SK-N-MC (cell line): ENCODE measurements around the gene CDK11B.

ENCODE experiments used
- DNase-seq: peaks from one replicate; pipeline ENCODE4 v3.0.0-alpha.2; 2011; ENCODE audit warnings: low read depth, low spot score
- H3K27ac ChIP-seq: fragments of 200-600 bp; sonication (generic); 2 replicates; pipeline ENCODE4 v1.5.1; 2016; ENCODE audit warnings: mixed run types
- H3K36me3 ChIP-seq: fragments of 200-600 bp; sonication (generic); 2 replicates; pipeline ENCODE4 v1.6.1; 2017; ENCODE audit warnings: antibody characterized with exemption, low read length, mixed read lengths; ENCODE audit not compliant: insufficient read depth
- H3K4me3 ChIP-seq: fragments of 200-600 bp; sonication (generic); 2 replicates; pipeline ENCODE4 v1.5.1; 2016
- H3K9ac ChIP-seq: fragments of 200-600 bp; sonication (generic); 2 replicates; pipeline ENCODE4 v1.8.0; 2017; ENCODE audit warnings: mixed run types, mixed read lengths; ENCODE audit not compliant: insufficient read length
- H3K9me3 ChIP-seq: fragments of 200-600 bp; sonication (generic); 2 replicates; pipeline ENCODE4 v1.6.1; 2017; ENCODE audit warnings: low read depth, mild to moderate bottlenecking, antibody characterized with exemption, low read length, moderate library complexity, mixed read lengths
- EZH2 ChIP-seq: fragments of 200-600 bp; sonication (generic); IDR thresholded peaks from one replicate; pipeline ENCODE4 v1.6.1; 2017; ENCODE audit warnings: antibody characterized with exemption
- FOXP2 ChIP-seq: optimal IDR thresholded peaks from 2 replicates; pipeline ENCODE3; 2011; ENCODE audit warnings: mild to moderate bottlenecking, moderate library complexity; ENCODE audit not compliant: insufficient read depth; ENCODE audit errors: extremely low read length, control extremely low read depth
- POLR2AphosphoS5 ChIP-seq: IDR thresholded peaks from 2 replicates; pipeline ENCODE4 v1.6.1; 2012; ENCODE audit warnings: mild to moderate bottlenecking, low read depth, low read length, borderline replicate concordance

Gene CDK11B

GRCh38 chr1:1621173-1622009 lies 37.4 kb downstream of the CDK11B start:
- no peak for DNase-seq
- no peak overlapping the region for H3K9ac ChIP-seq
- TF ChIP-seq POLR2AphosphoS5 (no peak), FOXP2 (no peak), EZH2 (no peak)
- no peaks in the 10 kb centered on the region for H3K36me3 ChIP-seq
- no peak overlapping the region for H3K4me3 ChIP-seq
- H3K9me3 ChIP-seq = no peaks in the 10 kb centered on the region
- H3K27ac ChIP-seq = no peak overlapping the region

GRCh38 chr1:1620433-1621139 lies 38.2 kb downstream of the CDK11B start:
- no peaks in the 10 kb centered on the region for H3K9me3 ChIP-seq
- H3K27ac ChIP-seq = no peak overlapping the region
- no peaks in the 10 kb centered on the region for H3K36me3 ChIP-seq
- TF ChIP-seq EZH2 = no peak
- TF ChIP-seq FOXP2 = no peak
- no peak for TF ChIP-seq POLR2AphosphoS5
- H3K4me3 ChIP-seq = no peak overlapping the region
- no peak overlapping the region for H3K9ac ChIP-seq
- DNase-seq = no peak

- H3K27ac ChIP-seq = no peak overlapping the region
- H3K4me3 ChIP-seq = no peak overlapping the region
- no peak overlapping the region for H3K9ac ChIP-seq
- TF ChIP-seq POLR2AphosphoS5 (no peak), EZH2 (no peak), FOXP2 (no peak)
- DNase-seq = no peak
- H3K36me3 ChIP-seq = no peaks in the 10 kb centered on the region
- no peaks in the 10 kb centered on the region for H3K9me3 ChIP-seq
Measured at GRCh38 chr1:1619917-1620361, 38.9 kb downstream of the CDK11B start.

GRCh38 chr1:1618396-1619068 lies 40.3 kb downstream of the CDK11B start:
- DNase-seq = no peak
- no peak for TF ChIP-seq POLR2AphosphoS5
- no peak for TF ChIP-seq FOXP2
- no peak for TF ChIP-seq EZH2
- Histone ChIP-seq H3K9me3 (no peaks in the 10 kb centered on the region), H3K4me3 (no peak overlapping the region), H3K9ac (no peak overlapping the region), H3K36me3 (no peaks in the 10 kb centered on the region), H3K27ac (no peak overlapping the region)

- no peak for DNase-seq
- H3K9ac ChIP-seq = no peak overlapping the region
- H3K27ac ChIP-seq = no peak overlapping the region
- no peaks in the 10 kb centered on the region for H3K9me3 ChIP-seq
- H3K4me3 ChIP-seq = no peak overlapping the region
- no peak for TF ChIP-seq EZH2
- TF ChIP-seq FOXP2 = no peak
- TF ChIP-seq POLR2AphosphoS5 = no peak
- no peaks in the 10 kb centered on the region for H3K36me3 ChIP-seq
Measured at GRCh38 chr1:1617925-1618324, 40.9 kb downstream of the CDK11B start.

GRCh38 chr1:1617516-1617915 lies 41.3 kb downstream of the CDK11B start:
- Histone ChIP-seq H3K4me3 (peak overlapping the region; percentile 99), H3K27ac (no peak overlapping the region), H3K9ac (no peak overlapping the region), H3K36me3 (no peaks in the 10 kb centered on the region), H3K9me3 (no peaks in the 10 kb centered on the region)
- no peak for TF ChIP-seq EZH2
- no peak for TF ChIP-seq POLR2AphosphoS5
- TF ChIP-seq FOXP2 = no peak
- no peak for DNase-seq

- TF ChIP-seq EZH2 = no peak
- no peak for TF ChIP-seq POLR2AphosphoS5
- no peak for TF ChIP-seq FOXP2
- Histone ChIP-seq H3K36me3 (no peaks in the 10 kb centered on the region), H3K27ac (no peak overlapping the region), H3K4me3 (peak overlapping the region; percentile 99), H3K9me3 (no peaks in the 10 kb centered on the region), H3K9ac (peak overlapping the region; percentile 99)
- DNase-seq = no peak
Measured at GRCh38 chr1:1616838-1617237, 42.0 kb downstream of the CDK11B start.
